Right ventricle myocardium superior (tissue), 1 donor: ENCODE results near the gene NXPH1. TPM values are rescaled to one million over a fixed set of nuclear protein-coding genes. Genes with fewer than 3 reads are reported as not detected.

Source experiments
- ATAC-seq: fragments of 200-7000 bp; cut with Tn5 transposase; one replicate; pipeline ENCODE4 v1.9.1; 2020; ENCODE audit warnings: mild to moderate bottlenecking; ENCODE audit not compliant: poor library complexity
- DNase-seq: peaks from one replicate; pipeline ENCODE4 v3.0.0-alpha.2; 2020
- intact Hi-C: fragments of 100-400 bp; cut with DNase I; formaldehyde crosslinking; loops from one replicate; pipeline ENCODE4 v1.11.2; 2022
- long read RNA-seq: library from polyadenylated mRNA; unstranded; transcript quantifications from one replicate; pipeline ENCODE4 v2.0.0, GENCODE V29; 2021
- total RNA-seq: library from RNA; stranded (reverse); fragmentation: NEBNext Ultra II Directional; extraction: Animal tissue kit (Norgen Biotek cat#: 25700); gene quantifications from one replicate; pipeline ENCODE4 v1.2.1, GENCODE V29; 2021
- donor health status: DM: no; HTN: yes; CAD: no; lungs with severe emphysema.

The NXPH1 gene
- not detected for total RNA-seq
- long read RNA-seq: 0 reads

- intact Hi-C loops: no loop called here
- DNase-seq (no peak), ATAC-seq (no peak)
Observed at GRCh38 chr7:8433477-8434289, at the start of gene NXPH1. NXPH1 (plus strand) TSS chr7:8433609.

DNA sequence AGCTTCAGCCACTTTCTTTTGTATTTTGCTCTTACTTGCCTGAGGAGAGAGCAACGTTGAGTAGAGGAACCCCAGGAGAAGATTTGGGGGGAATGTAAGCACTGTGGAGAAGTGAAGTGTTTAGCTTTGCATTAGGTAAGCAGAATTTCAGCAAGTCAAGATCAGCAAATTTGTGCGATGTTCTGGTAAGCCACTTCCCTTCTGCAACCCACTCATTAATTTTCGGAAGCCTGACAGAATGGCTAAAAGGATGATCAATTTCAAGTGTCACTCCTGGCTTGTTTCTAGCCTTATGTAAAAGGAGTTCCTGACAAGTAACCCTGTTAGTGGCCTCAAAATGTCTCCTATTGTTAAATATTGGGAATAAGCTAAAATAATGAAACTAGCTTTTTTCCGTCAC lies 48.5 kb upstream of the NXPH1 start:
- intact Hi-C loops: no loop called here
- DNase-seq: no peak
- ATAC-seq: no peak

GRCh38 chr7:8386926-8387550 lies 46.4 kb upstream of the NXPH1 start:
- intact Hi-C loops: no loop called here
- no peak for ATAC-seq
- no peak for DNase-seq

DNA sequence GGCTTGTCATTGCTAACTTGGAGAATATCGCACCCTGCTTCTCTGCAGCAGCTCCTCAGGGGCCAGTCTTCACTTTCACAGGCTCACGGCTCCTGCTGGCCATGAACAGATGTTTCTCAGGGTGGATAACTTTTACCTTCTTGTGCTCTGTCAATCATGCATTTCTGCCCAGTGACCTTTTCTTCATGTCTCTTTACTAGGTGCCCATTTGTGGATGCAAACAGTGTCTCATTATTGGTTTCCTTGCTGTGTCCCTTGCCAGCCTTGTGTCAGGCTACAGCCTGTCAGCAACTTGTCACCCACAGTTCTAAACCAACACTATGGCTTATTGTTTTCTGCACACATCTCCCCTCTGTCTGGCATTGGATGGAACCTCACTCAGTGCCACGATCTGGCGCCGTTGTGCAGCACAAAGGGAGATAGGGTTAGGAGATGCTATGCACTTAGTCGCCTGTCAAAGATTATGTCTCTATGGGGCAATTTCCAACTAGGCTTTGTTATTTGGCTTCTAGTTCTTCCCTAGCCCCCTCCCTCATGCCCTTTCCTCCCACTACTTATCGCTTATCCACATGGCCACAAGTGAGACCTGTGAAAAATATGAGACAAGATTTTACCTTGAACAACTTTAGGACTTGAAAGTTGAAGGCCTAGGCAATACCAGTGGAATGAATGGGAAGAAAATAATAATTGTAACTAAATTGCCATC lies 45.7 kb upstream of the NXPH1 start:
- DNase-seq (no peak), ATAC-seq (no peak)
- intact Hi-C loops: no loop called here

- intact Hi-C loops: no loop called here
- DNase-seq (no peak), ATAC-seq (no peak)
Observed at GRCh38 chr7:8388257-8388625, 45.2 kb upstream of the NXPH1 start.

DNA sequence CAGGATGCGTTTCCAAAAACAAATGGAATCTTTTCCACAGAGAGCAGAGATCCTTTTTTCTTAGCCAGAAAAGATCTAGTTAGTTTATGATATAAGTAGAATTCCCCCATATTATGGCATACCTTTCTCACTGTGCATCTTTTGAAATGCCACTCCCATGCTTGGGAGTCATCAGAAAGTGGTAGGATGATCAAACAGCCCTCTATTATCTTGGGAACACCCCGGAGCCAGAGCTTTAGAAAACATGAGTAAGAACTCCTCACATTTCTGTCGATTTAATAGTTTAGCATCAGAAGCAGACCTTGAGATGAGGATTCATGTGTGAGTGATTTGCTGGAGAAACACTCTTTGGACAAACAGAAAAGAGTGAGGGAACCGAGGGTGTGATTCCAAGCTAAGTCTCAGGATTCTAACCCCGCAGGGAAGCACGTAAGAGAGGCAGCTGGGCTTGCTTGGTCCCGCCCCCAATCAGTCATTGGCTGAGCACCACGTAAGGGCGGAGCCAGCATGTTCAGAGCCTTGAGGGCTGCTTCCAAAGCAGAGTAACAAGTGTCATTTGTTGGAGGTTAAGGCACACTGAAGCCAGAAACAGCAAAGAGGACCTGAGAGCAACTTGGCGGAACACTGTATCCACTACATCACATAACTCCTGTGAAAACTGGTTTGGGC lies 43.7 kb upstream of the NXPH1 start:
- ATAC-seq (peak; percentile 71), DNase-seq (peak; percentile 48)
- intact Hi-C loops: no loop called here

DNA sequence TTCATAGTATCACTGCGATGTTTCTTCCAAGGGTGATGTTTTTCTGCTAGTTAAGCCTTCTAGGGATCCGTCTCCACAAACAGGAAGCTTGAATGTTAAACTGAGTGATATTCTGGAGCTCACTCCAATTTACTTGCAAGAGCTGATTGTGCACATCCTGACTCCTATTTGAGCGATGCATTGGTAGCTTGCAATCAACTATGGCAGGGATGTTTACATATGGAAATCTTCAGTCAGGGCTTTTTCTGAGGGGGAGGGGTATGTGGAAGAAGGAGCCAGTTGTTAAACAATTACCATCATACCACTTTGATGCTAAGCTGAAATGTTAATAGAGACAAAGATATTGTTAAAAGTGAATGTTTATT lies 43.2 kb upstream of the NXPH1 start:
- intact Hi-C loops: no loop called here
- no peak for DNase-seq
- no peak for ATAC-seq

- DNase-seq (no peak), ATAC-seq (no peak)
- intact Hi-C loops: no loop called here
Observed at GRCh38 chr7:8391353-8392062, 41.9 kb upstream of the NXPH1 start.

- ATAC-seq (no peak), DNase-seq (no peak)
- intact Hi-C loops: no loop called here
Observed at GRCh38 chr7:8396294-8396693, 37.1 kb upstream of the NXPH1 start.

DNA sequence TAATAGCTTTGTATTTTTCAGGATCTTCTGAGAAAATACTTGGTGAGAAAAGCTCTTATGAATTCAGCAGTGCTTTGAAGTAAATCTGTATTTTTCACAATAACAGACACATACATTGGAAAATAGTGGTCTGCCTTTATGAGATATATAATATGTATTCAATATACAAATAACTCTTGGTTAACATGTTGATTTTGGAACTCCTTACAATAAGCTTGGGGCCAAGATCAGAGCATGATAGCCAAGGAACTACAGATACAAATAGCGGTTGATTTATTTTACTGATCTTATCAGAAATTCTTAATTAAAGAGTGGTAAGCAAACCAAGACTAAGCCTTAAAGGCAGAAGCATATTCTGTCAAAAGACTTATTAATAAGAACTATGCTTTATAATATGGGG lies 24.5 kb upstream of the NXPH1 start:
- ATAC-seq (no peak), DNase-seq (no peak)
- intact Hi-C loops: no loop called here

DNA sequence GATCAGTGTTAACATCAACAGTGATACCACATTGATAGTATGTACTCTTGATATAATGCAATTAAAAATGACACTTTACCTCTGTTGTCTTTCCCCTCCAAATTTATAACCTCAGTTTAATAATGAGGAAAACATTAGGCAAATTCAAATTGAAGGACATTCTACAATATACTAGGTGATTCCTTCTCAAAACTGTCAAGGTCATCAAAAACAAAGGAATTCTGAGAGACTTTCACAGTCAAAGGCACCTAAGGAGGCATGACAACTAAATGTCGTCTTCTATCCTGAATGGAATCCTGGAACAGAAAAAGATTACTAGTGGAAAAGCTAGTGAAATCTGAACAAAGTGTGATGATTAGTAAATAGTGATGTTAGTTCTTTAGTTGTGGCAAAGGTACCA lies 22.3 kb upstream of the NXPH1 start:
- DNase-seq (no peak), ATAC-seq (no peak)
- intact Hi-C loops: no loop called here

DNA sequence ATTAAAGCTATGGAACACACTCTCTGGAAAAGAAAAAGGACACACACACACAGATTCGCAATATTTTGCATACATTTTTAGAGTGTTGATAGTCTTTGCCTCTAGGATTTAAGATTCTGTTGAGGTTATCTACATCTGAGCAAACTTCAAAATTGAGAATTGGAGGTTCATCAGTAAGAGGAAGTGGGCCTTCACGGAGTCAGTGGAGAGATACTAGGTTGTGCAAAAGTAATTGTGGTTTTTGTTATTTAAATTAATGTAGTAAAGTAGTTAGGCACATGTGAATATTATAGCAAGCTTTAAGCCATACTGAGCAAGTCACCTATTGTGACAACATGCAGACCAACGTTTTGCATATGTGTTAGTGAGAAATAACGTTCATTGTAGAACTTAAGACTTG lies 19.8 kb upstream of the NXPH1 start:
- DNase-seq (no peak), ATAC-seq (no peak)
- intact Hi-C loops: no loop called here

GRCh38 chr7:8418629-8419245 lies 14.7 kb upstream of the NXPH1 start:
- intact Hi-C loops: no loop called here
- ATAC-seq (peak; percentile 71), DNase-seq (no peak)

DNA sequence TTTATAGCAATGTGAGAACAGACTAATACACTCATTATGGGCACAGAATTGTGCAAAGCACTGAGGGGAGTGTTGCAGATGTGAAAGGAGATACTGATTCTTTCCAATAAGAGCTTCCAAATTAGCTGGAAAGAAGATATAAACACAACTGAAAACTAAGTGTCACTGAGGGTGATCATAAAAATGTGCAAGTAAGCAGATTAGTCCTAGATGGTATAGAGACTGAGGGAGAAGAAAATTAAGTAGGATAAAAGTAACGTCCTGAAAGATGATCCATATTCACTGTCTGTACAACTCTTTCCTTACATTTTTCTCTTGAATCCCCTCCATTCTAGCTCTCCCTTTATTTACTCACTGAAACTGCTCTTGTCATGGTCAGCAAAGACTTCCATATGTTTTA lies 11.2 kb upstream of the NXPH1 start:
- ATAC-seq: no peak
- intact Hi-C loops: no loop called here
- no peak for DNase-seq

GRCh38 chr7:8423057-8423456 lies 10.4 kb upstream of the NXPH1 start:
- ATAC-seq (no peak), DNase-seq (no peak)
- intact Hi-C loops: no loop called here

DNA sequence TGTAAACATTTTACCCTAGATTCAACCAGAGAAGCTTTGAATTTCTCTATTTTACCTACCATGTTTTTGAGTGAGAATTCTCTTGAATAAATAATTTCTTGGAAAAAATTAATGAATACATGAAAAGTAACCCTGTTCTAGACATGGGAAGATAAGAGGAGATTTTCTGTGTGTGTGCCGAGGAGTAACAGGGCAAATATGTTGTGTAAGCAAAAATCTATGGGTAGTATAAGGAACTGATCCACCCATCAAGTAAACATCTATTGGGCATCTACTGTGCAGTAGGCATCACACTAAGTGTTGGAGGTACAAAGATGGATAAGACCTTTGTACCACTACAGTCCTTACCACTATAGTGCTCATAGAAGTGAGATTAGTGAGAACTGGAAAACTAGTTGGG lies 8.2 kb upstream of the NXPH1 start:
- intact Hi-C loops: no loop called here
- DNase-seq: no peak
- ATAC-seq: no peak

DNA sequence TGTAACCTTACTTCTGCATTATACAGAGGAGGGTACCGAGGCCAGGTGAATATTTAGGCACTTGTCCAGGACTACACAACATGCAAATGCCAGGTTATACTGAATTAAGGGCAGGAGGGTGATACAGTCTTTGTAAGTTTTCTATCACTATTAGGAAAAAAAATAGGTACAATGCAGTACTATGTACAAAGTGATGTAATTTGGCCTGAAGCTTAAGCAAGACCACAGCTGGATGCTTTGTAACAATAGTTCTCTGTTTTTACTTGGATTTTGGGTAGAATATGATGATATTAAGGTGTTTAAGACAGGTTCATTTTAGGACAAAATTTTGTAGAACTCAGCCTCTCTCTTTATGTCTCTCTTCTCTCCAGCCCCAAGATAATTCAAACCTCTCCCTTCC lies 2.8 kb upstream of the NXPH1 start:
- DNase-seq: no peak
- intact Hi-C loops: no loop called here
- ATAC-seq: no peak

GRCh38 chr7:8434290-8435002 lies 1.0 kb downstream of the NXPH1 start:
- DNase-seq: no peak
- intact Hi-C loops: no loop called here
- ATAC-seq: no peak
